ENCODE data around the gene UPF1.
A peak's percentile ranks its signal among the peaks of the same experiment; 100 is the strongest.
"Not testable (repeated sequence)": the region's sequence is repeated elsewhere in the genome, so short reads cannot be mapped to it uniquely, and the experiment has no call there.

UPF1 gene

DNA sequence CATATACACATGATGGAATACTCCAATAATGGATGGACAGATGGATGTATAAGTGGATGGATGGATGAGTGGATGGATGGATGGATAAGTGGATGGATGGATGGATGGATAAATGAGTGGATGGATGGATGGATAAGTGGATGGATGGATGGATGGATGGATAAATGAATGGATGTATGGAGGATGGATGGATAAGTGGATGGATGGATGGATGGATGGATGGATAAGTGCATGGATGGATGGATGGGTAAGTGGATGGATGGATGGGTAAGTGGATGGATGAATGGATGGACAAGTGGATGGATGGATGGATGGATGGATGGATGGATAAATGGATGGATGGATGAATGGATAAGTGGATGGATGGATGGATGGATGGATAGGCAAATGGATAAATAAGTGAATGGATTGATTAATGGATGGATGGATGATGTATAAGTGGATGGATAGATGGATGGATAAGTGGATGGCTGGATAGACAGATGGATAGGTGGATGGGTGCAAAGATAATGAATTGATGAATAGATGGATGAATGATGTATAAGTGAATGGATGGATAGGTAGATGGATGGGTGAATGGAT, 32.3 kb upstream of the UPF1 start:
- no peak for DNase-seq (ENCODE audit: low read depth)

DNA sequence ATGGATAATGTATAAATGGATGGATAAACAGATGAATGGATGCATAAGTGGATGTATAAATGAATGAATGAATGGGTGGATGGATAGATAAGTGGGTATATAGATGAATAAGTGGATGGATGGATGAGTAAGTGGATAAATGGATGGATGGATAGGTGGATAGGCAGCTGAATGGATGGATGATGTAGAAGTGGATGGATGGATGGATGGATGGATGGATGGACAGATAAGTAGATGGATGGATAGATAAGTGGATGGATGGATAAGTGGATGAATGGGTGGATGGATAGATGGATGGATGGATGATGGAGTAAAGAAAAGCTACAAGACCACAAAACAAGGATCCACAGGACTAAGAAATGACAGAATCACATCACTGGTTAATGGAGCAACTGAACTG, 31.7 kb upstream of the UPF1 start:
- DNase-seq (ENCODE audit: low read depth), result no peak

DNA sequence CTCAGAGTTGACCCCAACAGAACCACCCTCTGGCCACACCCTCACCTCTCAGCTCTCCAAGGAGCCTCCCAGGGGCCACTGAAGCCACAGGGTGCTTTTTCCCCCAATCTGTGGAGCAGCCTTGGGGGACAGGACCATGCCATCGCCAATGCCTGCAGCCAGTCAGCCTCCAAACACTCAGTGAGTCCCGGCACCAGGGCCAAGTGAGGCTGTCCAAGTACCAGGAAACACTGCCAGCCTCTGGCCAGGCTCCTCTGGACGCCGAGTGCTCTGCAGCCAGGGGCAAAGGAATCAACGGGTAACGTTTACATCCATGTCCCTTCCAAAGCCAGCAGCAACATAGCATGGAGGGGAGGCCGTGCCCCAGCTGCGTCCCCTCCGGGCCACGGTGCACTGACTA, 31.1 kb upstream of the UPF1 start:
- no peak for DNase-seq (ENCODE audit: low read depth)

DNA sequence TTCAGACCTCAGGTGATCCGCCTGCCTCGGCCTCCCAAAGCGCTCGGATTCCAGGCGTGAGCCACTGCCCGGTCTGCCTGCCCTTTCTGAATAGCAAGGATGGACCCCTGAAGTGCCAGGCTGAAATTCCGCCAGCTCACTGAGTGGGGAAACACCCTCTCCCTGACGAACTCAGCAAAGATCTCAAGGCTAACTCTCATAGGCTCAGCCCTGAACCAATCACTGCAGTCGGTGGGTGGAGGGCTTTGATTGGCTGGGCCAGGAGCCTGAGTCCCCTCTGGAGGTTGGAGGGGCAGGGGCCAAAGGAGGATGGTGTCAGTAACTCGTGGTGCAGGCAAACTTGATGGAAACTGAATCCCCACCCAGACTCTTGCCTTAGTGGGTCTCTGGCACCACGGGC, 29.4 kb upstream of the UPF1 start:
- DNase-seq (ENCODE audit: low read depth), result no peak

DNA sequence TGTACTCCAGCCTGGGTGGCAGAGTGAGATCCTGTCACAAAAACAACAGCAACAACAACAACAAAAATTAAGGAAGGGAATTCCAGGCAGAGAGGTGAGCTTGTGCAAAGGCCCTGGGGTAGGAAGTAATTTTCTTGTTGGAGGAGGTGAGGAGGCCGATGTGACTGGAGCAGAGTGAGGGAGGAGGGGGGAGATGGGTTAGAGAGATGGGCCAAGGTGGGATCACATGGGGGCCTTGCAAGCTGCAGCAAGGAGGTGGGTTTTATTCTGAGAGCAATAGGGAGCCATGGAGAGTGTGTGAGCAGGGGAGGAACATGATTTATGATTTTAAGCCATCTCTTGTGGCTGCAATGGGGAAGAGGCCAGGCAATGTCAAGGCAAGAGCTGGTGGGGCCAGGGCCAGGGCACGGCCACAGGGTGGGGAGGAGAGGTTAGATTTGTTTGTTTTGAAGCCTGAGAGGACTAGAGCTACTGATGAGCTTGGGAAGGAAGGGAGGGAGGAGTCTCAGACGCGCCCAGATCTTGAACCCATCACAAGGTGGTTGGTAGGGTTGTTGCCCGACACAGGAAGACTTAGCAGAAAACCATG, 28.1 kb upstream of the UPF1 start:
- no peak for DNase-seq (ENCODE audit: low read depth)

DNA sequence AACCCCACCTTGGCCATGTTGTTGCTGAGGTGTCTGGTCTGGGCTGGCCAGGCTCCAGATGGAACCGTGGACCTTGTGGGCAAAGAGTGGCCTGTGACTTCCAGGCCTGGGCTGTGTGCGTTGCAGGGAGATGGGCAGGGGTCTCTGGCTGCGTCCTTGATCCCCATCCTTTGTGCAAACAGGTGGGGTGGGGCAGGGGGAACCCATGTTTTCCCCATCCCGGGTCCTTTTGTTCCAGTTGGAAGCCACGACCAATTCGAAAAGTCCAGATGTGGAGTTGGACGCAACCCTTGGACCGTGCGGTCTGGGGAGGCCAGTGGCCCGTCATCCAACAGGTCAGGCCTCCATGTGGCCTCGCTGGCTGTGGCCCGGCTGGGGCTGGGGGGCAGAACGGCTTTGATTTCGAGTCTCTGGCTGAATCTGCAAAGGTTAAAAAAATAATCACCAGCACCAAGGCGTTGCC, 27.6 kb upstream of the UPF1 start:
- no peak for DNase-seq (ENCODE audit: low read depth)

DNA sequence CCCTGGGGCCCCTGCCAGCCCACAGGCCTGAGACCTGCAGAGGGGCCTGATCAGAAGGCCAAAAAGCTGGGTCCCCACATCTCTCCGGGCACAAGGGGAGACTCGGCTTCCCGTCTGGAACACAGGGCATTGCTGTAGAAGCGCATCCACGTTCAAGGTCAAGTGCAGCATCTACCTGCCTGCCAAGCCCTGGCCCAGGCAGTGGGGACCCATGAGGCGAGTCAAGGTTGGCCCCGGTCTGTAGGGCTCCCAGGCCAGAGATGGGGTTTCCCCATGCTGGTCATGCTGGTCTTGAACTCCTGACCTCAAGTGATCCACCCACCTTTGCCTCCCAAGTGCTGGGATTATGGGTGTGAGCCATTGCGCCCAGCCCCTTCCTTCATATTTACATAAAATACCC, 27.1 kb upstream of the UPF1 start:
- no peak for DNase-seq (ENCODE audit: low read depth)

DNA sequence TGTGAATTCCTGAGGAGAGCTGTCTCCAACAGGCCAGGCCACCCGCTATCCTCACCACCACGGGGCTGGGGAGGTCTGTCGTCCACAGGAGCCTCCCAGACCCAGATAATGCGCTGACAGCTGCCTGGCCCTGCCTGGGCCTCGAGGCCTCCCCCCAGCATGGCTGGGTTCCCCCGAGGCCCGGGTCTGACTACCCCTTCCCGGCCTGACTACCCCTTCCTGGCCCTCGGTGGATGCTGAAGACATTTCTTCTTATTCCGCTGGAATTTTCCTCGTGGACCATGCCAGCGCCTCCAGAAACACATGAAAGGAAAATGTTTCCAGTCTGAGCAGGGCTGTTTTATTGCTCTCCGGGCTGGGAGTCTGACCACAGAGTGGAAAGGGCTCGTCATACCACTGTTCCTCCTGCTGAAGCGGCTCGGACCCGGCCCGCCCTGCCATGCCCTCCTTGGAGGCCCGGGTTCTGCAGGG, 23.9 kb upstream of the UPF1 start:
- DNase-seq (ENCODE audit: low read depth), result peak; percentile 73

DNA sequence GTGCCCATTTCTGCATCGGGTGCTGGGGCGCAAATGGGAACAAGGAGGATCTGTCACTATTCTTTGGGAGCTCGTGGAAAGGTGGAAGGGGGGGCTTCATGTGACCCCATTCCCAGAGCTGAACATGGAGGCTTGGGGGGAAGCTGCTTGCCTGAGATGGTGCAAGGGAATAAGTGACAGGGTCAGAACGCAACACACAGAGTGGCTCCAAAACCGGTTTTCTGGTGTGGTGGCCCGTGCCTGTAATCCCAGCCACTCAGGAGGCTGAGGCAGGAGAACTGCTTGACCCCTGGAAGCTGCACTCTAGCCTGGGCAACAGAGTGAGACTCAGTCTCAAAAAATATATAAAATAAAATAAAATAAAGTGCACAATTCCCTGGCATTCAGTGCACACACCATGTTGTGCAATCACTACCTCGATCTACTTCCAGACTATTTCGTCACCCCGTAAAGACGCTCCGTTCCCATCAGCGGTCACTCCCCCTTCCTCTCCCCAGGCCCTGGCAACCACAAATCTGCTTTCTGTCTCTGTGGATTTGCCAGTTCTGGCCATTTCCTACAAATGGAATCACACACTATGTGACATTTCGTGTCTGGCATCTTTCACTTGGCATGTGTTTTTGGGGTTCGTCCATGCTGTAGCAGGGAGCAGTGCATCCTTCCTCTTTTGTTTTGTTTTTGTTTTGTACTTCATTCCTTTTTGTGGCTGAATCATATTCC, 22.4 kb upstream of the UPF1 start:
- DNase-seq (ENCODE audit: low read depth), result peak; percentile 96

DNA sequence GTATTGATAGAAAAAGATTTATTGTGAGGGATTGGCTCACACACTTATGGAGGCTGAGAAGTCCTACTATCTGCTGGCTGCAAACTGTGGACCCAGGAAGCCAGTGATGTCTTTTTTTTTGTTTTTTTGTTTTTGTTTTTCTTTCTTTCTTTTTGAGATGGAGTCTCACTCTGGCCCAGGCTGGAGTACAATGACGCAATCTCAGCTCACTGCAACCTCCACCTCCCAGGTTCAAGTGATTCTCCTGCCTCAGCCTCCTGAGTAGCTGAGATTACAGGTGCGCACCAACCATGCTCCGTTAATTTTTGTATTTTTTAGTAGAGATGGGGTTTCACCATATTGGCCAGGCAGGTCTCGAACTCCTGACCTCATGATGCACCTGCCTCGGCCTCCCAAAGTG, 20.1 kb upstream of the UPF1 start:
- DNase-seq (ENCODE audit: low read depth), result not testable (repeated sequence)

DNA sequence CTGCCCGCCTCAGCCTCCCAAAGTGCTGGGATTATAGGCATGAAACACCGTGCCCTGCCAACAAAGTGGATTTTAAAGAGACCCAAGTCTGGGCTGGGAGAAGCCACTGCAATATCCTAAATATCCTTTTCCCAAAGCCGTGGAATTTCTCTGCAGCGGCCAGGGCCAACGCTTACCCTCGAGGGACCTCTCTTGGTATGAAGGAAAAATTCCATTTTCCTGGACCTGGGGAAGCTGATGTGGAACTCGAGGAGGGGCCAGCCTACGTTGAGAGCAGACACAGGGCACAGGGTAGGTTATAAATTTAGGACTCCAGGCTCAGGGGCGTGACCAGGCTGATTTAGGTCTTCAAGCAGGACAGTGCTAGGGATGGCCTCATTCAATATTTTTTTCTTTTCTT, 17.7 kb upstream of the UPF1 start:
- DNase-seq (ENCODE audit: low read depth), result no peak

DNA sequence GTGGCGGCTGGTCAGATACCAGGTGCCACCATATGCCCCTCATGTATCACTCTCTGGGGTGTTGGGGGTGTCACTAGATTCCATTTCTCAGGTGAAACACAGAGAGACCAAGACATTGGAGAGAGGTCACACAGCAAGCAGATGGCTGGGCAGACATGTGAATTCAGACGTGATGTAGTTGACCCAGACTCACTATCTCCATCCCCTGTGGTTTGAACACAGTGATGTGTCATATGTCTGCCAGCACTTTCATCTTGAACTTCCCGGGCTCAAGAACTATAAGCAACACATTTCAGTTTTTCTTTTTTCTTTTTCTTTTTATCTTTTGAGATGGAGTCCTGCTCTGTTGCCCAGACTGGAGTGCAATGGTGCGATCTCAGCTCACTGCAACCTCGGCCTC, 16.1 kb upstream of the UPF1 start:
- DNase-seq (ENCODE audit: low read depth), result peak; percentile 59

DNA sequence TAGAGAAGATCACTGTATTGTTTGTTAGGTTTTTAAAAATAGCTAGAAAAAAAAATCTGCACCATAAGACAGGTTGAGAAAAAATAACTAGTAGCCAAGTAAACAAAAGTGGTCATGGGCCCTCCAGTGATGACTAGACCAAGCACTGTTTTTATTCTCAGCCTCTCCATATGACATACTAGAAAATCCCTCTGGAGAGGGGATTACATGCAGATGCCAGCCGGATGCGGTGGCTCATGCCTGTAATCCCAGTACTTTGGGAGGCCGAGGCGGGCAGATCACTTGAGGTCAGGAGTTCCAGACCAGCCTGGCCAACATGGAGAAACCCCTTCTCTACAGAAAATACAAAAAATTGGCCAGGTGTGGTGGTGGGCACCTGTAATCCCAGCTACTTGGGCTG, 15.1 kb upstream of the UPF1 start:
- peak; percentile 65 for DNase-seq (ENCODE audit: low read depth)

DNA sequence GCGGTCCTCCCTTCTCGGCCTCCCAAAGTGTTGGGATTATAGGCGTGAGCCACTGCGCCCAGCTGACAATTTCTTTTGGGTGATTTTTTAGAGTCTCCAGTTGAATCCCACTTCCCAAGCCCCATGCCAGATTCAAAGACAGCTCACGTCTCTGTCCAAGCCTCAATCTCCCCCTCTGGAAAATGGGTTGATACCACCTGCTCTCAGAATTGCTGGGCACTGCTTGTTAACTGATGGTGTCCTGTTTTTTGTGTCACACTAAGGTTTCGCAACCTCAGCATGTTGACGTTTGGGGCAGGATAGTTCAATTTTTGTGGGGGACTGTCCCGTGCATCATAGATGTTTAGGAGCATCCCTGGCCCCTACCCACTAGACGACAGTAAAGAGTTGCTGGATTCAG, 14.2 kb upstream of the UPF1 start:
- DNase-seq (ENCODE audit: low read depth), result no peak

DNA sequence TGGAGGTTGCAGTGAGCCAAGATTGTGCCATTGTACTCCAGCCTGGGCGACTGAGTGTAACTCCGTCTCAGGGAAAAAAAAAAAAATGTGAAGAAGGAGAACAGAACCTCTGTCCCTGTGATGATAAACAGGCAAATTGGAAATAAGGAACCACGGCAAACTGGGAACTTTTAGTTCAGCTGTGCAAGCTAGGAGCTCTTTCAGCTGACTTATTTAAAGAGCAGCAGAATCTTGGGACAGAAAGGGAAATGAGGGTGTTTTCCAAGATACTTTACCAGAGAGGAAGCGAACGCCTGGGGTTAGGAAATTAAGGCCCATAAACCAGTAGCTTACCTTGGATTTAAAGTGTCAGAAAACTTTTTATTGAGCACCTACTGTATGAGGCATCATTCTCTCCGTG, 3.0 kb upstream of the UPF1 start:
- no peak for DNase-seq (ENCODE audit: low read depth)

DNA sequence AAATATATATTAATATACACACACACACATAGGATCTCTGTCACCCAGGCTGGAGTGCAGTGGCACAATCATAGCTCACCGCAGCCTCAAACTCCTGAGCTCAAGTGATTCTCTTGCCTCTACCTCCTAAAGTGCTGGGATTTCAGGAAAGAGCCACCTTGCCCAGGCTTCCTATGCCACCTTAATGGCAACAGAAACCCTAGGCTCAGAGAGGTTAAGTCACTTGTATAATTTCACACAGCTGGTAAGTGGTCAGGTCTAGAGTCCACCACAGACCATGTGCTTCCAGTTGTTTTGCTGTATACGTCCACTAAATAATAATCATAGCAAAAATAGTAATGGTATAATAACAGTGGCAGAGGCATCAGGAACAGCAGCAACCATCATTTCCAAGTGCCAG, 1.3 kb upstream of the UPF1 start:
- DNase-seq (ENCODE audit: low read depth), result no peak

DNA sequence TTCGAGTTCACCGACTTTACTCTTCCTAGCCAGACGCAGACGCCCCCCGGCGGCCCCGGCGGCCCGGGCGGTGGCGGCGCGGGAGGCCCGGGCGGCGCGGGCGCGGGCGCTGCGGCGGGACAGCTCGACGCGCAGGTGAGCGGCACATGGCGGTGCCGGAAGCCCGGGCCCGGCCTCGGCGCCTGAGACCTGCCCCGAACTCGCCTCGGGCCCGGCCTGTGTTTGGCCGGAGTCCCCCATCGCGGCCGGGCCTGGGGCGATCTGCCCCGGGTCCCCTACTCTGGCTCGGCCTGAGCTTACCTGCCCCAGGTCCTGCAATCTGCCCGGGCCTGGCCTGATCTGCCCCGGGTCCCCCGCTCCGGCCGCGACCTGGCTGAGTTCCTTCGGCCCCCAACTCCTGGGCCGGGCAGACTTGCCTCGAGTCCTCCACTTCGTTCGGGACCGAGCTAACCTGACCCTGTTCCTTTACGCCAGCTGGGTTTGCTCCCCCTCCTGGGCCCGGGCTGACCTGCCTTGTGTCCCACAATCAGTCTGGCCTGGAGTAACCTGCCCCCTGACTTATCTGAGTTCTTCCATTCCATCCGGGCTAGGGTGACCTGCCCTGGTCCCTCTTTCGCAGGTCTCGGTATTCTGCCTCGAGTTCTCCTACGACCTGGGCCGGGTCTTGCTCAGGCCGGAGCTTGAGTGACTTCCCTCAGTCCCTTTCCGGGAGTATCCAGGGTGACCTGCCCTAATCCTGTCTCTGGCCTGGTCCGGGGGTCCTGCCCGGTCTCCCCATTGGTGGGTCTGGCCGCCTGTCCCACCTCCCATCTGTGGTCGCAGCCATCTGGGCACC, 764 bp downstream of the UPF1 start:
- DNase-seq (ENCODE audit: low read depth), result peak; percentile 25

DNA sequence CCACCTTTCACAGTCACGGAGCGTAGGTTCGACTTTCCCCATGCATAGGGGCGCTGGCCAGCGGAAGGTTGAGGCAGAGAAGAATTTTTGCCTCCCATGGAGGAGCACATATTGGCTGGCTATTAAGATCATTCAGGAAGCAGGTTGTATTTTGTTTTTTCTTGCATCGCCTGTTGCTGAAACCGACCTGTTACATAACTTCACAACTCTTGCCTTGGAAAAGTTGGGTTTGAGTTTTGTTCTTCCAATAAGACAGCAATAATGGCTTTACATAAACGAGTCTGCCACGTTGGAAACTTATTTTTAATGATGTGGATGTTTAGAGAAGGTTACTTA, 1.4 kb downstream of the UPF1 start:
- DNase-seq (ENCODE audit: low read depth), result no peak

DNA sequence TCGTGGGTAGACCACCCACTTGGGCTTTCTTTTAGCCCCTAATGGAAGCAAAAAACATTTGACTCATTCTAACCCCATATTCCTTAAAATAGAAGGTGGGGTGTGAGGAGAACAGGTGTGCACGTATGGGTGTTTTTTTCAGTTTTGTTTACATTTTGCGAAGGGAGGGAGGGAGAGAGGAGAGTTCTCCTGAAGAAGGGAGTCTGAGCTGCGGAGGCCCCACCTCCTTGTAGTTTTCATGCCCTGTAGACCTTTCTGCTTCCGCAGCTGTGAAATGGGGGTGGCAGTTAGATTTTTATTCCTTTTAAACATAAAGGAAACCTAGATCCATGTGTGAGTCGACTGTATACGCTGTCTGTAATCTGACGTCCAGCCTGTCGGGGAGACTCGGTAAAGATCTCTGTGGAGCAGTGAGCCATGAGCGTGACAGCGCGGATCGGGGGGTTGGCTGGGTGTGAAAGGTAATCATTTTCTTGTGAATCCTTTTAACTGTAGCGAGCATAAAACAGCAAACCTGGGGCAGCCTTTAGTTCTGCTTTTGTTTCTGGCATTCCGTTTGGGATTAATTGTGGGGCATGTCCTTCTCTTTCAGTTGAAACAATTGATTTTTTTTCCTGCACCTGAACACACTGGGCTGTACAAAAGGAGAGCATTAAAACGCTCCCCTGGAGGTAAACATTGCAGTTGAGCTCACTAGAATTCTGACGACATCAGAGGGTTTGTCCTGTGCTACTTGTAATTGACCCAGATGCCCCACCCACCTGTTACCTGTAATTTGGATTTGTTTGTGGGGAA, 2.3 kb downstream of the UPF1 start:
- DNase-seq (ENCODE audit: low read depth), result no peak

DNA sequence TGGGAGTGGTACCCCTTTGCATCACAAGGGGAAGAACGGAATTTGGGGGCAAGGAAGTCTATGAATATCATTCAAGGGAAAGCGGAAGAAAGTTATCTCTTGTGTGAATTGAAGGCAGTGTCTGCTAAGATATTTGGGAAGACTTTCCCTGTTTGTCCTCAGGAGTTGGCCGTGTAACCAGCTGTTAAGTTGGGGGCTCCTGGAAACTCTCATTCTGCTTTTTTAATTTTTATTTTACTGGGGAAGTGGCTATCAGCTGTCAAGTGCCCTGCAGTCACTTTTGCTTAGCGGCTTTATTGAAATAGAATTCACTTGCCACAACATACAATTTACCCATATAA, 2.9 kb downstream of the UPF1 start:
- DNase-seq (ENCODE audit: low read depth), result no peak

DNA sequence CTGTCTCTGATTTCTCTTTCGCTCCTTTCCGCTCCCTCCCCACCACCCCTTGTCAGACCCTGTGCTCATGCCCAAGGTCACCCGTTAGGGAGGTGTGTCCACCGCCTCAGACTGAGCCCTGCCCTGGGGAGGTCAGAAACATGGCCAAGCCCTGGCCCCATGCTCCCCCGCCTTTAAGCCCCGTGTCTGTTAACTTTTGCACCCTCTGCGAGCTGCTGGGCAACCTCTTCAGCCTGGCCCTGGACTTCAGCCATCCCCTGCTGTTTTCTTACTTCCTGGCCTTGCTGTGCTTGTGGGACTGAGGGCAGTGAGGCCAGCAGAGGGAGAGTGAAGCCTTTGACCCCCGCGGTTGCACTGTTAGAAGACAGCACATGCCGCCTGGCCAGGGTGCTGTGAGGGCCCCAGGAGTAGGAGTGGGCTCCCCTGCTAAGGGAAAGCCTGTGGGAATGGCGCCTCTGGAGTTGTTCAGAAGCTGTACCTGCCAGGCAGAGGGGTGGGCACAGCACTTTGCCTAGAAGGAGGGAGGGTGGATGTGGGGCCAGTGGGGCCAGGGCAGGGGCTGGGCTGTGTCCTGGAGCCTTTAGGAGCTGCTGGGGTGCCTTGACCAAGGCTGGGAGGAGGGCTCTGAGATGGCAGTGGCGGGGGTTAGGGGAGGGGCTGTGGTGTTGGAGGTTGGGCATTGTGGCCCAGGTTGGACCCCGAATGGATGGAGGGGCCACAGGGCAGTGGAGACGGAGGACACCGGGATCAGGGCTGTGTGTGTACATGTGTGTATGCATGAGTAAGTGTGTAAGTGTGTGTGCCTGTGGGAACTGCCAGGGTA, 7.9 kb downstream of the UPF1 start:
- peak; percentile 39 for DNase-seq (ENCODE audit: low read depth)

All from amniotic epithelial cell (primary cell).